GM21528 (cell line): ENCODE data around the gene AKAP6.

Experiments
- ATAC-seq: cut with Tn5 transposase; IDR thresholded peaks from one replicate; pipeline ENCODE4 v1.9.1; 2021; ENCODE audit warnings: mild to moderate bottlenecking, moderate library complexity; ENCODE audit not compliant: unreplicated experiment, low FRiP score

Gene AKAP6

DNA sequence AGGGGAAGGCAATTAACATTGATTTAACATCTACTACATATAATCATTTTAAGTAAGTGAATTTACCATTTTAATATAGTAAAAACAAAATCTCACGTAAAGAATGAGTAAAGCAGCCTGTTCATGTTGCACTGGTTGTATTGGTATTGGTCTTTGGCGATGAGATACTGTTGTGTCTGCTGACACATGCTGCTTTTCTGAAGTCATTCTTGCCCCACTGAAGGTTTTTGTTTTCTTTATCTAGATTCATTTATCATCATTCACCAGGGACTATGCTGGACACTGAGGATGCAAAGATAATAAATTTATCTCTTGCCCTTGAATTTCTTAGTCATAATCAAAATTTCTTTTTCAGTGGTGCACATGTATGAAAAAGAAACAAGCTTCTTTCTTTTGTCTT lies 363.3 kb downstream of the AKAP6 start:
- ATAC-seq, result no peak

DNA sequence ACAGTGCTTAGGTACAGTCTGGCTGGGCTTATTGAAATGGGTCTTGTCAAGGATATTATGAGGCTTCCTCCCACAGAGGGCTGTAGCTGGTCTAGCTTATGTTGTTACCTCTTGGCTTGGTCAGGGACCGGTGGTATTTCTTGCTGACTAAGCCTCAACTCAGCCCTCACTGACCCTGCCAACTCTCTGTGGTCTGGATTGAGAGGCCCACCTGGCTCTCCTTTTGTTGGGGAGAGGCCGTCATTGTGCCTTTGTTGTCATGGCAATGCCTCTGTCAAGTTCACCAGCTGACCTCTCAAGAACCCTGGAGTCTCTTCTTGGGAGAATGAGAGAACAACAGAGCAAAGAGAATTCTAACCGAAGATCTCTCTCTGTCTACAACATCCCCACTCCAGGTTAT lies 364.0 kb downstream of the AKAP6 start:
- ATAC-seq, result no peak

GRCh38 chr14:32694795-32695449 lies 365.8 kb downstream of the AKAP6 start:
- no peak for ATAC-seq

DNA sequence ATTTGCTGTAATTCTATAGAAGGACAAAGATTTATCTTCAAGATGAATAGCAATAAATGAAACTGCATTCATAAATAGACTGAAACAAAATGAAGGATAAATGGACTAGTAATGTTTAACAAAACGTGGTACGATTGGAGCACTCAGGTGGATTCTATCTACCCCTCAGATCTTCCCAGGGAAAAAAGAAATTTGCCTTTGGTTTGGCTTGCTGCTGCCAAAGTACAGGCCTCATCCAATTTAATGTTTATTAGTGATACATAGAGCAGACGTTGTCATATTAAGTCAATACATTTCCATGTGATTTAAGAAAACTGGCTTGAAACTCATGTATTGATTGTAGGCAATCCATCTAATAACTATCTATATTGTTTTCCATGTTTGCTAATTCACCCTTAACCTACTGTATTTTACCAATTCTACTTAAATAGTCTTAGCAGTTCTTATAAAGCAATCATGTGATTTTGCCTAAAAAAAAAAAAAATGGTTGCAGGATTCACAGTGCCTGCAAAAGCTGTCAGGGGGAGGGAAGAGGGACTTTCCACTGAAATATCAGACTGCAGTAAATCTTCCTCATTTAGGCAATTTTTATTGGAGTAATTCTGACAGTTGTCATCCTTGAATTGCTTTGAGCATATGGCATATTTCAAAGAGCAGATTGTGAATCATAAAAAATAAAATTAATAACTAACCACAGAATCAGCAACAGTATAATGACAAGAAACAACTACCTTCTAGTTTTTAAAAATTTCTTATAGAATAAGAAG lies 367.4 kb downstream of the AKAP6 start:
- no peak for ATAC-seq

DNA sequence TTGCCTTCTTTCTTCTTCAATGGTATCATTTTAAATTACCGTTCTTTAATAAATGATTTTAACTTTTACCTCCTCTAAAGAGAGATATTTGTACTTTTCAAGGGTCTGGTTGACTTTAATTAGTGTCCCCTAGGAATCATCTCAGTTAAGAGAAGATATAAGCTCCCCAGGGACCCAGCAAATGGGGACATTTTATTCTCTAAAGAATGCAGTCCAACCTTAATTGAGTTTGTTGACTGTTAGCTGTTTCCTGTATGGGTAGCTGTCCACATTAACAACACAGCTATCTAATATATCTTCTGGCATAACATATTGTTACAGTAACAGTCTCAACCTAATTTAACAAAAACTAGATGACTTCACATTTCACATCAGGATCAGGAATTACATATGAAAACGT lies 368.0 kb downstream of the AKAP6 start:
- ATAC-seq, result no peak

- no peak for ATAC-seq
Measured at GRCh38 chr14:32697704-32698103, 368.6 kb downstream of the AKAP6 start.

GRCh38 chr14:32698831-32699230 lies 369.7 kb downstream of the AKAP6 start:
- no peak for ATAC-seq

DNA sequence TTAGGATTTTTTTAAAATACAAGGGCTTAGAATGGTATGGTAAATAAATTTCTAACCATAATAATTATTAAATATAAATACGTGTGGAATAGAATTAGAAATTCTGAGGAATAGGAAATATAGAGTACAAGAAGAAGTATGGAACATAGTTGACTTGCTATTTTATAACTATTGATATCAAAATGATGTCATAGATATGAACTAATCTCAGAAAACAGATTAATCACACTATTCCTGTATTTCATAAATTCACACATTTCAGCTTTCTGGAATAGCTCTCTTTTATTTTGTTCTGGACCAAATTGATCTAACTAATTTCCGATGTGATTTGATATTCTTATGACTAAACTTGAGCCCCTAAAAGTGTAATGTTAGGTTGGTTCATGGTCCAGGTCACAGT lies 372.4 kb downstream of the AKAP6 start:
- ATAC-seq, result no peak

- no peak for ATAC-seq
Measured at GRCh38 chr14:32702088-32702487, 373.0 kb downstream of the AKAP6 start.

GRCh38 chr14:32702562-32702961 lies 373.5 kb downstream of the AKAP6 start:
- ATAC-seq, result peak; percentile 80

GRCh38 chr14:32703183-32703621 lies 374.1 kb downstream of the AKAP6 start:
- ATAC-seq, result no peak

GRCh38 chr14:32706721-32707519 lies 377.8 kb downstream of the AKAP6 start:
- peak; percentile 53 for ATAC-seq

GRCh38 chr14:32707742-32708500 lies 378.8 kb downstream of the AKAP6 start:
- no peak for ATAC-seq

DNA sequence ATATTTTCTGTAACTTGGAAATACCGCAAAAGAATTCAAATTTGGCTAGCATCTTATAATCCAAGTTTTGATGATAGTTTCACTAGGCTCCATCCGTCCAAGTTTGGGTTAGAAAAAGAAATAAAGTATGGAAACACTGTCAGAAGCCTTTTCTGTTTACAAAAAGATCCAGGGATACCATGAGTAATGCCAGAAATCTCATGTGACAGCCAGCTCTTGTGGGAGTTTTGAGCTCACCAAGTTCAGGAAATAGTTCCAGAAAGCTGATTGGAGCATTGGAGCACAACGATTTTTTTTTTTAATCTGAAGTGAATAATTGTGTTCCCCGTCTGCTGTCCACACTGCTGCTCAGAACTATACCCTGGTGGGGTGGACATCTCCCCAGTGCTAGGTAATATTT lies 379.9 kb downstream of the AKAP6 start:
- no peak for ATAC-seq

- no peak for ATAC-seq
Measured at GRCh38 chr14:32710231-32710671, 381.2 kb downstream of the AKAP6 start.

- peak; percentile 80 for ATAC-seq
Measured at GRCh38 chr14:32710731-32711680, 381.9 kb downstream of the AKAP6 start.

- ATAC-seq, result no peak
Measured at GRCh38 chr14:32713856-32714255, 384.8 kb downstream of the AKAP6 start.

GRCh38 chr14:32719601-32720000 lies 390.5 kb downstream of the AKAP6 start:
- ATAC-seq, result no peak

- no peak for ATAC-seq
Measured at GRCh38 chr14:32720927-32721326, 391.8 kb downstream of the AKAP6 start.
